ENCODE data around the gene PPP1R12B. TPM values are rescaled to one million over a fixed set of nuclear protein-coding genes. Genes with fewer than 3 reads are reported as not detected.

Gene PPP1R12B
- total RNA-seq, 4 donors from 2014 or later = 38.8 to 127 (median 85.9) TPM

GRCh38 chr1:202349206-202349928, 868 bp downstream of the PPP1R12B start:
- no peak for TF ChIP-seq CTCF (IDR thresholded peaks at IDR 0.05; ENCODE audit: low read depth)

- no peak for TF ChIP-seq CTCF (IDR thresholded peaks at IDR 0.05; ENCODE audit: low read depth)
Observed at GRCh38 chr1:202351725-202352124, 3.2 kb downstream of the PPP1R12B start.

- no peak for TF ChIP-seq CTCF (IDR thresholded peaks at IDR 0.05; ENCODE audit: low read depth)
Observed at GRCh38 chr1:202355944-202356553, 7.5 kb downstream of the PPP1R12B start.

GRCh38 chr1:202357506-202357905, 9.0 kb downstream of the PPP1R12B start:
- TF ChIP-seq CTCF (IDR thresholded peaks at IDR 0.05; ENCODE audit: low read depth) = no peak

- no peak for TF ChIP-seq CTCF (IDR thresholded peaks at IDR 0.05; ENCODE audit: low read depth)
Observed at GRCh38 chr1:202361224-202361623, 12.7 kb downstream of the PPP1R12B start.

GRCh38 chr1:202361701-202362100, 13.2 kb downstream of the PPP1R12B start:
- TF ChIP-seq CTCF (IDR thresholded peaks at IDR 0.05; ENCODE audit: low read depth) = no peak

- no peak for TF ChIP-seq CTCF (IDR thresholded peaks at IDR 0.05; ENCODE audit: low read depth)
Observed at GRCh38 chr1:202362212-202362611, 13.7 kb downstream of the PPP1R12B start.

Measured in subcutaneous adipose tissue (tissue), 4 donors.